PC-3 (cell line): ENCODE data around the gene EZR.

Experiments
- CTCF ChIP-seq: fragments of 300-600 bp; sonication (generic); conservative IDR thresholded peaks from 2 replicates; pipeline ENCODE4 v1.5.1; 2017; ENCODE audit warnings: antibody characterized with exemption, low read depth, mild to moderate bottlenecking, low read length
- EZH2 ChIP-seq: fragments of 300-600 bp; sonication (generic); IDR thresholded peaks from one replicate; pipeline ENCODE4 v1.6.1; 2017; ENCODE audit warnings: antibody characterized with exemption, mild to moderate bottlenecking, low read length; ENCODE audit not compliant: unreplicated experiment

GRCh38 chr6:158789115-158789917, 29.9 kb downstream of the EZR start:
- TF ChIP-seq CTCF = no peak
- TF ChIP-seq EZH2 = no peak
